Breast epithelium (tissue), 3 donors: ENCODE measurements around the gene MAPK8.

ENCODE experiments used
- CTCF ChIP-seq, 3 donors: fragments of 450-650 bp; IDR thresholded peaks; one replicate each; pipeline ENCODE4 v1.5.1; 2016 to 2017; ENCODE audit warnings: antibody characterized with exemption in 3 of 3, mild to moderate bottlenecking in 3 of 3, moderate library complexity in 3 of 3
- POLR2A ChIP-seq: fragments of 450-650 bp; IDR thresholded peaks from one replicate; pipeline ENCODE4 v1.6.1; 2016; ENCODE audit warnings: antibody characterized with exemption, mild to moderate bottlenecking, moderate library complexity
- POLR2AphosphoS5 ChIP-seq, 3 donors: sonication (generic); formaldehyde crosslinking; IDR thresholded peaks; one replicate each; pipeline ENCODE4 v1.6.1; 2017; ENCODE audit warnings: antibody characterized with exemption in 3 of 3

DNA sequence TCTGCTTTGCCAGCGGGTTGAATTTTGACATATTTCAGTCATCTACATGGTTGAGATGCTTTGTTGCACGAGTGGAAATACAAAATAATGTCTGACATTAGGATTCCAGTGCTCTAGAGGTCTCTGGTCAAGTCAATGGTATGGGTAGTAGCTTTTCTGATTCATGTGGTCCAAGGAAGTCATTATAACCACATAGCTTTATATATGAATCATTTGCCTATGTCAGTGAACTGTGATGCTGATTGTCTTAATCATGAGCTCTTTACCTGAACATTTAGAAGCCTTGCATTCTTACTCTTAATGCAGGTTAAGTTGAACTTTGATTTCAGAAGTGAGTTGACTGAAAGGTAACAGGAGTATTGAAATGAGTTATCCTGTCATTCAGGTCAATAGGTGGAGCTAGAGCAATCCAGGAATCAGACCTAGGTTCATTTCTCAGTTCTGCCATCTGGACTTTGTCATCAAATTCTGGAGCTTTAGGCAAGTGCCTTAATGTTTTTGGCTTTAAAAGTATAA is 3.3 kb downstream of the MAPK8 start:
- TF ChIP-seq CTCF (IDR thresholded peaks at IDR 0.05) (no peak), POLR2A (no peak), POLR2AphosphoS5 (IDR thresholded peaks at IDR 0.05) (no peak)
